ENCODE data around the gene SRPRB. TPM values are rescaled to one million over a fixed set of nuclear protein-coding genes. Genes with fewer than 3 reads are reported as not detected.

SRPRB gene
- polyA plus RNA-seq, 1 donor from 2014 or later: 46.9 TPM

- peaks cover 20% of the 10 kb centered on the region for H3K36me3 ChIP-seq (ENCODE audit: insufficient read depth, low read length)
- no peak overlapping the region for H2AFZ ChIP-seq (ENCODE audit: low read depth, low read length)
- no peaks in the 10 kb centered on the region for H3K79me2 ChIP-seq (replicated peaks; ENCODE audit: insufficient read depth, low read length)
- no peak overlapping the region for H3K4me2 ChIP-seq (ENCODE audit: low read length)
- no peak overlapping the region for H3K9ac ChIP-seq (ENCODE audit: low read length)
- no peaks in the 10 kb centered on the region for H3F3A ChIP-seq (ENCODE audit: insufficient read depth, low read length, poor library complexity, severe bottlenecking)
- no peaks in the 10 kb centered on the region for H4K20me1 ChIP-seq (ENCODE audit: insufficient read depth)
- H3K9me2 ChIP-seq (ENCODE audit: insufficient read depth, low read length): no peaks in the 10 kb centered on the region
- no peak overlapping the region for H3K27ac ChIP-seq (ENCODE audit: low read length)
- no peak for TF ChIP-seq MXI1 (conservative IDR thresholded peaks at IDR 0.05; ENCODE audit: poor library complexity, severe bottlenecking)
- H3K9me3 ChIP-seq (ENCODE audit: low read length): no peaks in the 10 kb centered on the region
- no peak overlapping the region for H3K4me3 ChIP-seq (ENCODE audit: low read length)
- no peaks in the 10 kb centered on the region for H3K27me3 ChIP-seq (ENCODE audit: insufficient read depth, low read depth, low read length)
These were observed 15.5 kb downstream of the SRPRB start for GRCh38 chr3:133820889-133821675.

GRCh38 chr3:133821767-133822638 is 16.4 kb downstream of the SRPRB start:
- H3K79me2 ChIP-seq (replicated peaks; ENCODE audit: insufficient read depth, low read length): no peaks in the 10 kb centered on the region
- no peak overlapping the region for H3K4me2 ChIP-seq (ENCODE audit: low read length)
- no peak overlapping the region for H2AFZ ChIP-seq (ENCODE audit: low read depth, low read length)
- no peaks in the 10 kb centered on the region for H3K9me3 ChIP-seq (ENCODE audit: low read length)
- TF ChIP-seq EZH2 (IDR thresholded peaks at IDR 0.05; ENCODE audit: borderline replicate concordance, insufficient read depth, low read length, poor library complexity, severe bottlenecking): no peak
- TF ChIP-seq POLR2AphosphoS5 (IDR thresholded peaks at IDR 0.05): no peak
- TF ChIP-seq TAF1 (IDR thresholded peaks at IDR 0.05; ENCODE audit: low read depth): no peak
- TF ChIP-seq EP300 (conservative IDR thresholded peaks at IDR 0.05; ENCODE audit: poor library complexity, severe bottlenecking): no peak
- peaks cover 16% of the 10 kb centered on the region for H3K36me3 ChIP-seq (ENCODE audit: insufficient read depth, low read length)
- H3K27ac ChIP-seq (ENCODE audit: low read length): no peak overlapping the region
- no peaks in the 10 kb centered on the region for H3K9me2 ChIP-seq (ENCODE audit: insufficient read depth, low read length)
- no peaks in the 10 kb centered on the region for H4K20me1 ChIP-seq (ENCODE audit: insufficient read depth)
- no peaks in the 10 kb centered on the region for H3F3A ChIP-seq (ENCODE audit: insufficient read depth, low read length, poor library complexity, severe bottlenecking)
- no peak overlapping the region for H3K4me3 ChIP-seq (ENCODE audit: low read length)
- no peak overlapping the region for H3K9ac ChIP-seq (ENCODE audit: low read length)
- no peaks in the 10 kb centered on the region for H3K27me3 ChIP-seq (ENCODE audit: insufficient read depth, low read depth, low read length)

- Histone ChIP-seq H3K27me3 (ENCODE audit: insufficient read depth, low read depth, low read length) (no peaks in the 10 kb centered on the region), H3K79me2 (replicated peaks; ENCODE audit: insufficient read depth, low read length) (no peaks in the 10 kb centered on the region), H3K4me2 (ENCODE audit: low read length) (no peak overlapping the region), H3F3A (ENCODE audit: insufficient read depth, low read length, poor library complexity, severe bottlenecking) (no peaks in the 10 kb centered on the region), H2AFZ (ENCODE audit: low read depth, low read length) (no peak overlapping the region), H3K9me3 (ENCODE audit: low read length) (no peaks in the 10 kb centered on the region), H3K36me3 (ENCODE audit: insufficient read depth, low read length) (peaks cover 9% of the 10 kb centered on the region), H4K20me1 (ENCODE audit: insufficient read depth) (no peaks in the 10 kb centered on the region), H3K9ac (ENCODE audit: low read length) (no peak overlapping the region), H3K9me2 (ENCODE audit: insufficient read depth, low read length) (no peaks in the 10 kb centered on the region), H3K4me3 (ENCODE audit: low read length) (no peak overlapping the region), H3K27ac (ENCODE audit: low read length) (no peak overlapping the region)
- TF ChIP-seq RAD21 (conservative IDR thresholded peaks at IDR 0.05) (no peak), SMC3 (conservative IDR thresholded peaks at IDR 0.05; ENCODE audit: poor library complexity) (no peak), EZH2 (IDR thresholded peaks at IDR 0.05; ENCODE audit: borderline replicate concordance, insufficient read depth, low read length, poor library complexity, severe bottlenecking) (no peak), CTCF (IDR thresholded peaks at IDR 0.05; ENCODE audit: poor library complexity, severe bottlenecking) (no peak), TAF1 (IDR thresholded peaks at IDR 0.05; ENCODE audit: low read depth) (no peak), EP300 (conservative IDR thresholded peaks at IDR 0.05; ENCODE audit: poor library complexity, severe bottlenecking) (no peak), POLR2AphosphoS5 (IDR thresholded peaks at IDR 0.05) (no peak), MXI1 (conservative IDR thresholded peaks at IDR 0.05; ENCODE audit: poor library complexity, severe bottlenecking) (no peak)
- TF ChIP-seq, protein P1, sequence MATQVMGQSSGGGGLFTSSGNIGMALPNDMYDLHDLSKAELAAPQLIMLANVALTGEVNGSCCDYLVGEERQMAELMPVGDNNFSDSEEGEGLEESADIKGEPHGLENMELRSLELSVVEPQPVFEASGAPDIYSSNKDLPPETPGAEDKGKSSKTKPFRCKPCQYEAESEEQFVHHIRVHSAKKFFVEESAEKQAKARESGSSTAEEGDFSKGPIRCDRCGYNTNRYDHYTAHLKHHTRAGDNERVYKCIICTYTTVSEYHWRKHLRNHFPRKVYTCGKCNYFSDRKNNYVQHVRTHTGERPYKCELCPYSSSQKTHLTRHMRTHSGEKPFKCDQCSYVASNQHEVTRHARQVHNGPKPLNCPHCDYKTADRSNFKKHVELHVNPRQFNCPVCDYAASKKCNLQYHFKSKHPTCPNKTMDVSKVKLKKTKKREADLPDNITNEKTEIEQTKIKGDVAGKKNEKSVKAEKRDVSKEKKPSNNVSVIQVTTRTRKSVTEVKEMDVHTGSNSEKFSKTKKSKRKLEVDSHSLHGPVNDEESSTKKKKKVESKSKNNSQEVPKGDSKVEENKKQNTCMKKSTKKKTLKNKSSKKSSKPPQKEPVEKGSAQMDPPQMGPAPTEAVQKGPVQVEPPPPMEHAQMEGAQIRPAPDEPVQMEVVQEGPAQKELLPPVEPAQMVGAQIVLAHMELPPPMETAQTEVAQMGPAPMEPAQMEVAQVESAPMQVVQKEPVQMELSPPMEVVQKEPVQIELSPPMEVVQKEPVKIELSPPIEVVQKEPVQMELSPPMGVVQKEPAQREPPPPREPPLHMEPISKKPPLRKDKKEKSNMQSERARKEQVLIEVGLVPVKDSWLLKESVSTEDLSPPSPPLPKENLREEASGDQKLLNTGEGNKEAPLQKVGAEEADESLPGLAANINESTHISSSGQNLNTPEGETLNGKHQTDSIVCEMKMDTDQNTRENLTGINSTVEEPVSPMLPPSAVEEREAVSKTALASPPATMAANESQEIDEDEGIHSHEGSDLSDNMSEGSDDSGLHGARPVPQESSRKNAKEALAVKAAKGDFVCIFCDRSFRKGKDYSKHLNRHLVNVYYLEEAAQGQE (IDR thresholded peaks at IDR 0.05; ENCODE audit: borderline replicate concordance): no peak
These were observed 19.4 kb downstream of the SRPRB start for GRCh38 chr3:133824961-133825485.

Measured in neural cell (in vitro differentiated cells).